Measurements from ENCODE around the gene NEK9. TPM values are rescaled to one million over a fixed set of nuclear protein-coding genes. Genes with fewer than 3 reads are reported as not detected.
"Not testable (repeated sequence)": the region's sequence is repeated elsewhere in the genome, so short reads cannot be mapped to it uniquely, and the experiment has no call there.

The NEK9 gene
- total and polyA plus RNA-seq, 10 of the 15 experiments (the other 5 are each of a cell fraction or from before 2014, with no cell fraction given): 6.0 to 78.8 (median 44.7) TPM

DNA sequence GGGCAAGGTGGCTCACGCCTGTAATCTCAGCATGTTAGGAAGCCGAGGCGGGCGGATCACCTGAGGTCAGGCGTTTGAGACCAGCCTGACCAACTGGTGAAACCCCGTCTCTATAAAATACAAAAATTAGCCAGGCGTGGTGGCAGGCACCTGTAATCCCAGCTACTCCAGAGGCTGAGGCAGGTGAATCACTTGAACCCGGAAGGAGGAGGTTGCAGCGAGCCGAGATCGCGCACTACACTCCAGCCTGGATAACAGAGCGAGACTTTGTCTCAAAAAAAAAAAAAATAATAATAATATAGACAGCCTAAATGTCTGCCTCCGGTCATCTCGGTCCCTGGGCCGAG is 599 bp upstream of the NEK9 start:
- not testable (repeated sequence) for H3K27me3 ChIP-seq (replicated peaks in 1 of 2; ENCODE audit: control insufficient read depth in 2 of 2, insufficient read depth in 2 of 2, low read length in 1 of 2); BruUV-seq (replicated peaks); DNase-seq (ENCODE audit: low read depth, low spot score); H4K20me1 ChIP-seq (ENCODE audit: control insufficient read depth, insufficient read depth); ATAC-seq; FAIRE-seq; H3K36me3 ChIP-seq (ENCODE audit: control insufficient read depth in 2 of 2, insufficient read depth in 2 of 2, low read length in 1 of 2); H3K9me3 ChIP-seq (replicated peaks; ENCODE audit: control insufficient read depth, insufficient read depth, low read length)
- CTCF ChIA-PET: interaction anchor here (0.6 to 11.2 kb wide), 5 partner anchors 10 to 299 kb away, joined by 3 to 279 read pairs (median 4); no protein-coding TSS in a partner anchor
- intact Hi-C loops (cut with micrococcal nuclease; ENCODE audit: unreplicated experiment) (loop anchor here (2.0 kb wide), 1 partner anchor 359 kb away; no protein-coding TSS in a partner anchor), in situ Hi-C loops (cut with MboI) (loop anchor here (5.0 to 10.0 kb wide), 3 partner anchors 357 to 527 kb away; no protein-coding TSS in a partner anchor)
- peak overlapping the region; percentile 95 for H3K9ac ChIP-seq (ENCODE audit: control insufficient read depth, insufficient read depth, low read length)
- peaks cover 32% of the 10 kb centered on the region for H3K79me2 ChIP-seq (ENCODE audit: control insufficient read depth, insufficient read depth, low read length)
- TF ChIP-seq, protein P1, sequence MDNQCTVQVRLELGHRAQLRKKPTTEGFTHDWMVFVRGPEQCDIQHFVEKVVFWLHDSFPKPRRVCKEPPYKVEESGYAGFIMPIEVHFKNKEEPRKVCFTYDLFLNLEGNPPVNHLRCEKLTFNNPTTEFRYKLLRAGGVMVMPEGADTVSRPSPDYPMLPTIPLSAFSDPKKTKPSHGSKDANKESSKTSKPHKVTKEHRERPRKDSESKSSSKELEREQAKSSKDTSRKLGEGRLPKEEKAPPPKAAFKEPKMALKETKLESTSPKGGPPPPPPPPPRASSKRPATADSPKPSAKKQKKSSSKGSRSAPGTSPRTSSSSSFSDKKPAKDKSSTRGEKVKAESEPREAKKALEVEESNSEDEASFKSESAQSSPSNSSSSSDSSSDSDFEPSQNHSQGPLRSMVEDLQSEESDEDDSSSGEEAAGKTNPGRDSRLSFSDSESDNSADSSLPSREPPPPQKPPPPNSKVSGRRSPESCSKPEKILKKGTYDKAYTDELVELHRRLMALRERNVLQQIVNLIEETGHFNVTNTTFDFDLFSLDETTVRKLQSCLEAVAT (IDR thresholded peaks at IDR 0.05): 0 out of 2 replicates have a peak, but pooled peaks have one; percentile 38
- H2AFZ ChIP-seq (ENCODE audit: control insufficient read depth, low read depth, low read length): peak overlapping the region; percentile 95
- H3K4me2 ChIP-seq (ENCODE audit: control insufficient read depth, insufficient read depth): peak overlapping the region; percentile 95
- RAD21 ChIA-PET (ENCODE audit: unreplicated experiment): interaction anchor here (1.2 to 2.4 kb wide), 4 partner anchors 11 to 326 kb away, joined by 3 to 6 read pairs (median 4); no protein-coding TSS in a partner anchor
- WGBS (ENCODE audit: insufficient coverage, insufficient replicate concordance, low lambda C conversion rate, missing lambda C conversion rate): 34% methylated on average over 16 of the region's 16 CpGs
- H3K4me3 ChIP-seq: peak overlapping the region; percentile 76
- H3K4me1 ChIP-seq (ENCODE audit: control insufficient read depth, insufficient read depth, low read length): peaks cover 11% of the 10 kb centered on the region
- POLR2A ChIA-PET: interaction anchor here (0.6 to 1.3 kb wide), 4 partner anchors 10 to 175 kb away, joined by 3 read pairs; no protein-coding TSS in a partner anchor
- H3K27ac ChIP-seq (ENCODE audit: control insufficient read depth, insufficient read depth): peak overlapping the region; percentile 88
- SMC1A ChIA-PET (ENCODE audit: uncharacterized antibody, unreplicated experiment): interaction anchor here (1.0 to 5.2 kb wide), 6 partner anchors 9 to 178 kb away, joined by 3 to 154 read pairs (median 10); no protein-coding TSS in a partner anchor

DNA sequence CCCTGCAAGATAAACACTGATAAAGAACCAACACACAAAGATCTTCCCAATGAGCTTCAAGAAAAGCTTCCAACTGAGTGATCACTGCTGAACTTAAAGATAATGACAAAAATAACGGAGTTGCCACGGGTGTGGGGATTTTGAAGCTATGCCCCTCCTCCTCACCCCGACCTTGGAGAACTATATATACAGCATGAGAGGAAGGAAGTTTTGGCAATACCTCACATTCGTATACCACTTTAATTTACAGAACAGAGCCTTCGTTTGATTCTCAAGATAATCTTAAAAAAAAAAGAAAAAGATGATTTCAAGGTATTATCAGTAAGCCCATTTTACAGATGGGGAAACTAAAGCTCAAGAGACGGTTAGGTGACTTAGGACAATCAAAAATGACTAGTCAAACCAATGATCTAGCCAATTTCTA is 715 bp downstream of the NEK9 start:
- 2% methylated on average over 6 of the region's 6 CpGs for WGBS (ENCODE audit: insufficient coverage, insufficient replicate concordance, low lambda C conversion rate, missing lambda C conversion rate)
- H3K79me2 ChIP-seq (ENCODE audit: control insufficient read depth, insufficient read depth, low read length): peaks cover 32% of the 10 kb centered on the region

More for the DNA sequence above, 715 bp downstream of the NEK9 start:
- TF ChIP-seq TARDBP (IDR thresholded peaks at IDR 0.05; ENCODE audit: borderline replicate concordance) (no peak), CREM (IDR thresholded peaks at IDR 0.05; ENCODE audit: low read depth) (no peak), SMAD1 (IDR thresholded peaks at IDR 0.05; ENCODE audit: low read depth, partially characterized antibody) (peak; percentile 14), CEBPB (IDR thresholded peaks at IDR 0.05; ENCODE audit: borderline replicate concordance in 1 of 2, low read depth in 2 of 2, low read length in 2 of 2) (no peak)
- intact Hi-C loops (cut with micrococcal nuclease; ENCODE audit: unreplicated experiment) (loop anchor here (2.0 kb wide), 1 partner anchor 361 kb away; no protein-coding TSS in a partner anchor), in situ Hi-C loops (cut with MboI) (loop anchor here (5.0 to 10.0 kb wide), 3 partner anchors 359 to 529 kb away; no protein-coding TSS in a partner anchor)
- SMC1A ChIA-PET (ENCODE audit: uncharacterized antibody, unreplicated experiment): interaction anchor here (0.6 to 2.7 kb wide), 13 partner anchors 8 to 368 kb away, joined by 3 to 12 read pairs (median 3); partner anchors contain the start of gene ACYP1
- Histone ChIP-seq H3K4me2 (ENCODE audit: control insufficient read depth, insufficient read depth) (peak overlapping the region; percentile 95), H3K27me3 (replicated peaks in 1 of 2; ENCODE audit: control insufficient read depth in 2 of 2, insufficient read depth in 2 of 2, low read length in 1 of 2) (no peaks in the 10 kb centered on the region), H4K20me1 (ENCODE audit: control insufficient read depth, insufficient read depth) (no peaks in the 10 kb centered on the region), H3K27ac (ENCODE audit: control insufficient read depth, insufficient read depth) (peak overlapping the region; percentile 88), H3K9me3 (replicated peaks; ENCODE audit: control insufficient read depth, insufficient read depth, low read length) (no peaks in the 10 kb centered on the region), H3K4me1 (ENCODE audit: control insufficient read depth, insufficient read depth, low read length) (peaks cover 11% of the 10 kb centered on the region), H3K9ac (ENCODE audit: control insufficient read depth, insufficient read depth, low read length) (peak overlapping the region; percentile 95), H3K4me3 (peak overlapping the region; percentile 72), H3K36me3 (ENCODE audit: control insufficient read depth in 2 of 2, insufficient read depth in 2 of 2, low read length in 1 of 2) (0 out of 4 replicates have a peak, but pooled peaks cover 0 to 3% of the 10 kb centered on the region in 2 experiments), H2AFZ (ENCODE audit: control insufficient read depth, low read depth, low read length) (peak overlapping the region; percentile 87)
- RAD21 ChIA-PET (ENCODE audit: unreplicated experiment): interaction anchor here (0.8 to 2.4 kb wide), 5 partner anchors 13 to 265 kb away, joined by 3 to 6 read pairs (median 4); no protein-coding TSS in a partner anchor
- no peak for DNase-seq (ENCODE audit: low read depth, low spot score)
- CTCF ChIA-PET: interaction anchor here (0.7 to 11.2 kb wide), 7 partner anchors 8 to 363 kb away, joined by 3 to 279 read pairs (median 4); no protein-coding TSS in a partner anchor
- BruUV-seq (replicated peaks): no TSS peak
- ATAC-seq: peak; percentile 47
- no peak for FAIRE-seq
- POLR2A ChIA-PET: interaction anchor here (0.6 to 1.4 kb wide), 5 partner anchors 9 to 361 kb away, joined by 3 to 5 read pairs (median 4); no protein-coding TSS in a partner anchor
